OCI-LY7 (cell line): ENCODE data around the gene ACSL3.

Source experiments
- EZH2phosphoT487 ChIP-seq: fragments of 200-600 bp; sonication (generic); IDR thresholded peaks from 2 replicates; pipeline ENCODE4 v1.6.1; 2018; ENCODE audit warnings: low read depth, borderline replicate concordance, mild to moderate bottlenecking, mixed run types, antibody characterized with exemption, low read length, moderate library complexity, mixed read lengths
- TF ChIP-seq, protein P1 (sequence below): fragments of 200-600 bp; sonication (generic); conservative IDR thresholded peaks from 2 replicates; pipeline ENCODE4 v1.5.1; 2014; ENCODE audit warnings: mild to moderate bottlenecking, antibody characterized with exemption, low read length, moderate library complexity, mixed read lengths

DNA sequence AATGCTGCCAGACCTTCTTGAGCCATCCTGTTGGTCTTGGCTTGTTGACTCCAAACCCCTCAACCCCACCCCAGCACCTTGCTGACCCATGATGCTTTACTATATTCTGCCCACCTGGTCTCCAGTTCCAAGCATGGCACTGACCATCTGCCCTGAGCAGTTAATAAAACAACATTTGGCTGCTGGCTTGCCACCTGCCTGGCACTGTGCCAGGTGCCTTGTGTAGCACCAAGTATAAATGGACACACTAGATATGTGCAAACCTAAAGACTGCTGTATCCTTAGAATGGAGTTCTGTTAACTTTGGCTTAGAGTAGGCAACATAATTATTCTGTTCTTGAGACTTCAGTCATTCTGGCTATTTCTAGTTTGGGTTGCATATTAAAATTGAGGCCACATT, 91.4 kb downstream of the ACSL3 start:
- TF ChIP-seq, protein P1, sequence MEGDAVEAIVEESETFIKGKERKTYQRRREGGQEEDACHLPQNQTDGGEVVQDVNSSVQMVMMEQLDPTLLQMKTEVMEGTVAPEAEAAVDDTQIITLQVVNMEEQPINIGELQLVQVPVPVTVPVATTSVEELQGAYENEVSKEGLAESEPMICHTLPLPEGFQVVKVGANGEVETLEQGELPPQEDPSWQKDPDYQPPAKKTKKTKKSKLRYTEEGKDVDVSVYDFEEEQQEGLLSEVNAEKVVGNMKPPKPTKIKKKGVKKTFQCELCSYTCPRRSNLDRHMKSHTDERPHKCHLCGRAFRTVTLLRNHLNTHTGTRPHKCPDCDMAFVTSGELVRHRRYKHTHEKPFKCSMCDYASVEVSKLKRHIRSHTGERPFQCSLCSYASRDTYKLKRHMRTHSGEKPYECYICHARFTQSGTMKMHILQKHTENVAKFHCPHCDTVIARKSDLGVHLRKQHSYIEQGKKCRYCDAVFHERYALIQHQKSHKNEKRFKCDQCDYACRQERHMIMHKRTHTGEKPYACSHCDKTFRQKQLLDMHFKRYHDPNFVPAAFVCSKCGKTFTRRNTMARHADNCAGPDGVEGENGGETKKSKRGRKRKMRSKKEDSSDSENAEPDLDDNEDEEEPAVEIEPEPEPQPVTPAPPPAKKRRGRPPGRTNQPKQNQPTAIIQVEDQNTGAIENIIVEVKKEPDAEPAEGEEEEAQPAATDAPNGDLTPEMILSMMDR: no peak
- TF ChIP-seq EZH2phosphoT487: no peak
